T-helper 17 cell (primary cell): Measurements from ENCODE around the gene SH3PXD2A. TPM values are rescaled to one million over a fixed set of nuclear protein-coding genes. Genes with fewer than 3 reads are reported as not detected.

Source experiments
- ATAC-seq: fragments of 150-1000 bp; cut with Tn5 transposase; 2 replicates; pipeline ENCODE4 v1.10.0; 2021; ENCODE audit warnings: mild to moderate bottlenecking, moderate library complexity
- DNase-seq, 3 donors: peaks; one replicate each; pipeline versions ENCODE4 v3.0.0 to v3.0.0-alpha.2; 2020 to 2021
- H3K9me3 ChIP-seq: one replicate; pipeline ENCODE4 v1.7.0; 2013; ENCODE audit warnings: low read length, mild to moderate bottlenecking; ENCODE audit not compliant: control insufficient read depth, poor library complexity, severe bottlenecking
- H3K27ac Mint-ChIP-seq: one replicate; pipeline ENCODE4 v1.8.0; 2022; ENCODE audit warnings: mild to moderate bottlenecking, moderate library complexity, mixed read lengths
- H3K27me3 Mint-ChIP-seq: one replicate; pipeline ENCODE4 v1.8.0; 2022; ENCODE audit warnings: mixed read lengths
- H3K36me3 Mint-ChIP-seq: one replicate; pipeline ENCODE4 v1.8.0; 2022; ENCODE audit warnings: low read depth, mixed read lengths
- H3K4me1 Mint-ChIP-seq: one replicate; pipeline ENCODE4 v1.8.0; 2022; ENCODE audit warnings: mild to moderate bottlenecking, mixed read lengths
- H3K4me3 Mint-ChIP-seq: one replicate; pipeline ENCODE4 v1.8.0; 2022; ENCODE audit warnings: mild to moderate bottlenecking, moderate library complexity, mixed read lengths
- total RNA-seq, 4 donors: library from RNA in 2 of 4; stranded (reverse) in 2 of 4; gene quantifications; one replicate each; pipeline ENCODE4 v1.2.3 and lab custom pipeline; 2022 to 2026

The SH3PXD2A gene
- total RNA-seq, 2 donors from 2014 or later: 7.2 to 10.9 TPM

- DNase-seq (peak; percentile 36 to 61 (median 41)), ATAC-seq (peak; percentile 61)
- peaks cover 1% of the 10 kb centered on the region for H3K9me3 ChIP-seq
- Mint-ChIP-seq H3K4me1 (peaks cover 28% of the 10 kb centered on the region), H3K27ac (peak overlapping the region; percentile 82), H3K4me3 (peak overlapping the region; percentile 83), H3K27me3 (no peaks in the 10 kb centered on the region), H3K36me3 (no peaks in the 10 kb centered on the region)
These were observed 158.8 kb downstream of the SH3PXD2A start for GRCh38 chr10:103696411-103697145.

- H3K9me3 ChIP-seq: no peaks in the 10 kb centered on the region
- H3K4me1 Mint-ChIP-seq: peaks cover 31% of the 10 kb centered on the region
- H3K36me3 Mint-ChIP-seq: no peaks in the 10 kb centered on the region
- no peak for ATAC-seq
- no peak overlapping the region for H3K4me3 Mint-ChIP-seq
- H3K27ac Mint-ChIP-seq: peak overlapping the region; percentile 82
- DNase-seq: no peak
- no peaks in the 10 kb centered on the region for H3K27me3 Mint-ChIP-seq
These were observed 159.3 kb downstream of the SH3PXD2A start for GRCh38 chr10:103696094-103696410.

- H3K9me3 ChIP-seq: no peaks in the 10 kb centered on the region
- H3K4me1 Mint-ChIP-seq: peaks cover 34% of the 10 kb centered on the region
- H3K27ac Mint-ChIP-seq: no peak overlapping the region
- H3K36me3 Mint-ChIP-seq: no peaks in the 10 kb centered on the region
- ATAC-seq (no peak), DNase-seq (no peak)
- no peaks in the 10 kb centered on the region for H3K27me3 Mint-ChIP-seq
- H3K4me3 Mint-ChIP-seq: no peak overlapping the region
These were observed 159.8 kb downstream of the SH3PXD2A start for GRCh38 chr10:103695584-103696005.

GRCh38 chr10:103693812-103694205 lies 161.6 kb downstream of the SH3PXD2A start:
- peak overlapping the region; percentile 53 for H3K27ac Mint-ChIP-seq
- no peaks in the 10 kb centered on the region for H3K36me3 Mint-ChIP-seq
- no peak for DNase-seq
- no peaks in the 10 kb centered on the region for H3K27me3 Mint-ChIP-seq
- ATAC-seq: no peak
- peaks cover 36% of the 10 kb centered on the region for H3K4me1 Mint-ChIP-seq
- peak overlapping the region; percentile 92 for H3K4me3 Mint-ChIP-seq
- no peaks in the 10 kb centered on the region for H3K9me3 ChIP-seq

- DNase-seq: peak in 2 of 3 donors; percentile 44 to 46
- no peaks in the 10 kb centered on the region for H3K9me3 ChIP-seq
- H3K4me1 Mint-ChIP-seq: peaks cover 37% of the 10 kb centered on the region
- H3K36me3 Mint-ChIP-seq: no peaks in the 10 kb centered on the region
- peak overlapping the region; percentile 92 for H3K4me3 Mint-ChIP-seq
- H3K27me3 Mint-ChIP-seq: no peaks in the 10 kb centered on the region
- peak overlapping the region; percentile 68 for H3K27ac Mint-ChIP-seq
- peak; percentile 60 for ATAC-seq
These were observed 162.2 kb downstream of the SH3PXD2A start for GRCh38 chr10:103692952-103693811.

GRCh38 chr10:103692436-103692951 lies 162.9 kb downstream of the SH3PXD2A start:
- DNase-seq (peak in 1 of 3 donors; percentile 30), ATAC-seq (peak; percentile 58)
- Mint-ChIP-seq H3K27ac (peak overlapping the region; percentile 68), H3K36me3 (no peaks in the 10 kb centered on the region), H3K4me3 (peak overlapping the region; percentile 85), H3K4me1 (peaks cover 40% of the 10 kb centered on the region), H3K27me3 (no peaks in the 10 kb centered on the region)
- no peaks in the 10 kb centered on the region for H3K9me3 ChIP-seq

- H3K36me3 Mint-ChIP-seq: no peaks in the 10 kb centered on the region
- DNase-seq: no peak
- no peaks in the 10 kb centered on the region for H3K9me3 ChIP-seq
- H3K27ac Mint-ChIP-seq: peak overlapping the region; percentile 68
- no peaks in the 10 kb centered on the region for H3K27me3 Mint-ChIP-seq
- H3K4me1 Mint-ChIP-seq: peaks cover 37% of the 10 kb centered on the region
- ATAC-seq: peak; percentile 12
- peak overlapping the region; percentile 85 for H3K4me3 Mint-ChIP-seq
These were observed 163.5 kb downstream of the SH3PXD2A start for GRCh38 chr10:103691723-103692435.

GRCh38 chr10:103691267-103691666 lies 164.1 kb downstream of the SH3PXD2A start:
- Mint-ChIP-seq H3K4me1 (peaks cover 34% of the 10 kb centered on the region), H3K27ac (peak overlapping the region; percentile 68), H3K27me3 (no peaks in the 10 kb centered on the region), H3K4me3 (peak overlapping the region; percentile 82), H3K36me3 (no peaks in the 10 kb centered on the region)
- ATAC-seq: no peak
- DNase-seq: no peak
- H3K9me3 ChIP-seq: no peaks in the 10 kb centered on the region

- DNase-seq (no peak), ATAC-seq (no peak)
- Mint-ChIP-seq H3K4me1 (peaks cover 32% of the 10 kb centered on the region), H3K27ac (peak overlapping the region; percentile 68), H3K4me3 (no peak overlapping the region), H3K27me3 (no peaks in the 10 kb centered on the region), H3K36me3 (no peaks in the 10 kb centered on the region)
- H3K9me3 ChIP-seq: no peaks in the 10 kb centered on the region
These were observed 165.1 kb downstream of the SH3PXD2A start for GRCh38 chr10:103690281-103690680.

GRCh38 chr10:103688491-103688890 lies 166.9 kb downstream of the SH3PXD2A start:
- no peak overlapping the region for H3K4me3 Mint-ChIP-seq
- peak overlapping the region; percentile 29 for H3K27ac Mint-ChIP-seq
- DNase-seq (no peak), ATAC-seq (no peak)
- H3K27me3 Mint-ChIP-seq: no peaks in the 10 kb centered on the region
- no peaks in the 10 kb centered on the region for H3K9me3 ChIP-seq
- no peaks in the 10 kb centered on the region for H3K36me3 Mint-ChIP-seq
- H3K4me1 Mint-ChIP-seq: peaks cover 30% of the 10 kb centered on the region

GRCh38 chr10:103687718-103688117 lies 167.7 kb downstream of the SH3PXD2A start:
- no peaks in the 10 kb centered on the region for H3K27me3 Mint-ChIP-seq
- peak overlapping the region; percentile 36 for H3K4me3 Mint-ChIP-seq
- ATAC-seq (no peak), DNase-seq (no peak)
- H3K4me1 Mint-ChIP-seq: peaks cover 27% of the 10 kb centered on the region
- H3K27ac Mint-ChIP-seq: peak overlapping the region; percentile 29
- no peaks in the 10 kb centered on the region for H3K9me3 ChIP-seq
- H3K36me3 Mint-ChIP-seq: no peaks in the 10 kb centered on the region

GRCh38 chr10:103687172-103687571 lies 168.2 kb downstream of the SH3PXD2A start:
- Mint-ChIP-seq H3K4me1 (peaks cover 25% of the 10 kb centered on the region), H3K27me3 (no peaks in the 10 kb centered on the region), H3K4me3 (no peak overlapping the region), H3K27ac (peak overlapping the region; percentile 29), H3K36me3 (no peaks in the 10 kb centered on the region)
- no peaks in the 10 kb centered on the region for H3K9me3 ChIP-seq
- ATAC-seq: no peak
- no peak for DNase-seq
